Tibial nerve (tissue), 4 donors: ENCODE results near the gene ZNF286A.

Source experiments
- CTCF ChIP-seq, 5 experiments: fragments of 200-600 bp in 3 of 5; fragments of 450-650 bp in 2 of 5; sonication (generic) in 3 of 5; IDR thresholded peaks; one replicate each; pipeline ENCODE4 v1.5.1; 2016 to 2019; ENCODE audit warnings: antibody characterized with exemption in 5 of 5, mild to moderate bottlenecking in 3 of 5, moderate library complexity in 2 of 5
- EP300 ChIP-seq, 2 donors: sonication (generic); formaldehyde crosslinking; IDR thresholded peaks; one replicate each; pipeline ENCODE4 v1.6.1; 2017; ENCODE audit warnings: antibody characterized with exemption in 2 of 2, mild to moderate bottlenecking in 1 of 2
- POLR2A ChIP-seq, 2 donors: fragments of 450-650 bp; IDR thresholded peaks; one replicate each; pipeline ENCODE4 v1.6.1; 2017; ENCODE audit warnings: antibody characterized with exemption in 2 of 2, mild to moderate bottlenecking in 2 of 2, moderate library complexity in 2 of 2

- no peak for TF ChIP-seq CTCF (IDR thresholded peaks at IDR 0.05)
- no peak for TF ChIP-seq POLR2A (IDR thresholded peaks at IDR 0.05)
- TF ChIP-seq EP300 (IDR thresholded peaks at IDR 0.05), result no peak
Measured at GRCh38 chr17:15662681-15663080, 36.9 kb upstream of the ZNF286A start.
